HCT116 (cell line): ENCODE measurements around the gene SLC44A1. TPM values are rescaled to one million over a fixed set of nuclear protein-coding genes. Genes with fewer than 3 reads are reported as not detected.

Experiments
- ATAC-seq: fragments of 200-7000 bp; cut with Tn5 transposase; 2 replicates; pipeline ENCODE4 v1.9.1; 2020; ENCODE audit warnings: mild to moderate bottlenecking, moderate library complexity
- BruUV-seq: library from RNA; stranded (reverse); fragments of 400-500 nt; replicated peaks from 2 replicates; lab custom pipeline; 2021; lab: Mats Ljungman, UMichigan
- CTCF ChIA-PET: fragments of 300-600 bp; sonication (Branson Sonifier 250); formaldehyde crosslinking; loops from one replicate; lab custom pipeline; 2021; ENCODE audit warnings: antibody characterized with exemption; lab: Charles Lee
- POLR2A ChIA-PET: fragments of 300-600, 350-600 bp; sonication (Branson Sonifier 250); formaldehyde crosslinking; loops from one replicate; lab custom pipeline; 2021; ENCODE audit warnings: antibody characterized with exemption; lab: Charles Lee
- RAD21 ChIA-PET, 2 experiments: fragments of 300-600 bp; sonication (Branson Sonifier 250); formaldehyde crosslinking; loops; one replicate each; lab custom pipeline; 2023; ENCODE audit warnings: low total read pairs in 2 of 2; ENCODE audit not compliant: uncharacterized antibody in 2 of 2, unreplicated experiment in 2 of 2, low non-redundant PET in 1 of 2; lab: Charles Lee
- DNase-seq: peaks from one replicate; pipeline ENCODE4 v3.0.0-alpha.2; 2010; ENCODE audit warnings: low read depth, low spot score
- H2AFZ ChIP-seq: fragments of 200-600 bp; shearing (Covaris generic), sonication (generic); 2 replicates; pipeline ENCODE4 v1.6.1; 2017; ENCODE audit warnings: low read depth, mixed run types, mixed read lengths, antibody characterized with exemption, low read length; ENCODE audit not compliant: poor library complexity, severe bottlenecking
- H3K27ac ChIP-seq: 2 replicates; pipeline ENCODE4 v1.5.1; 2012; ENCODE audit warnings: low read depth, low read length
- H3K27me3 ChIP-seq: fragments of 200-600 bp; sonication (generic); 2 replicates; pipeline ENCODE4 v1.6.1; 2016; ENCODE audit warnings: mixed run types, low read length, mixed read lengths; ENCODE audit not compliant: insufficient read depth
- H3K36me3 ChIP-seq, 2 experiments: fragments of 200-500 bp in 1 of 2; fragments of 200-600 bp in 1 of 2; sonication (Bioruptor generic) in 1 of 2; sonication (generic) in 1 of 2; 2 replicates each; pipeline versions ENCODE4 v1.5.1 to v1.6.1; 2014 to 2016; ENCODE audit warnings: low read length in 2 of 2, inconsistent platforms in 1 of 2, mixed read lengths in 1 of 2, mixed run types in 1 of 2; ENCODE audit not compliant: insufficient read depth in 2 of 2, control insufficient read depth in 1 of 2
- H3K4me1 ChIP-seq, 2 experiments: fragments of 200-600 bp in 1 of 2; sonication (generic) in 1 of 2; 2 replicates each; pipeline versions ENCODE4 v1.5.1 to v1.6.1; 2012 to 2017; ENCODE audit warnings: low read length in 2 of 2, inconsistent platforms in 1 of 2, mild to moderate bottlenecking in 1 of 2, mixed read lengths in 1 of 2, mixed run types in 1 of 2, moderate library complexity in 1 of 2; ENCODE audit not compliant: insufficient read depth in 2 of 2, control insufficient read depth in 1 of 2
- H3K4me2 ChIP-seq: fragments of 200-600 bp; sonication (generic); 2 replicates; pipeline ENCODE4 v1.6.1; 2017; ENCODE audit warnings: mixed run types, low read length, mixed read lengths
- H3K4me3 ChIP-seq, 2 experiments: fragments of 200-600 bp in 1 of 2; sonication (generic) in 1 of 2; replicated peaks in 1 of 2; 2 replicates each; pipeline ENCODE4 v1.5.1; 2011 to 2016; ENCODE audit warnings: low read length in 2 of 2, control low read depth in 1 of 2, low read depth in 1 of 2, mild to moderate bottlenecking in 1 of 2, mixed read lengths in 1 of 2, mixed run types in 1 of 2
- H3K79me2 ChIP-seq: fragments of 200-600 bp; sonication (generic); 2 replicates; pipeline ENCODE4 v1.6.1; 2017; ENCODE audit warnings: mild to moderate bottlenecking, mixed run types, low read length, moderate library complexity, mixed read lengths; ENCODE audit not compliant: insufficient read depth
- H3K9ac ChIP-seq: fragments of 200-600 bp; sonication (generic); 2 replicates; pipeline ENCODE4 v1.6.1; 2016; ENCODE audit warnings: low read length, mixed read lengths
- H3K9me2 ChIP-seq: fragments of 200-600 bp; sonication (generic), shearing (Covaris generic); 2 replicates; pipeline ENCODE4 v1.6.1; 2017; ENCODE audit warnings: mixed run types, mild to moderate bottlenecking, moderate library complexity; ENCODE audit not compliant: insufficient read depth
- H3K9me3 ChIP-seq, 2 experiments: fragments of 200-500 bp in 1 of 2; fragments of 200-600 bp in 1 of 2; sonication (Bioruptor generic) in 1 of 2; sonication (generic) in 1 of 2; 2 replicates each; pipeline ENCODE4 v1.6.1; 2014 to 2017; ENCODE audit warnings: low read length in 2 of 2, mixed read lengths in 2 of 2, inconsistent platforms in 1 of 2, low read depth in 1 of 2, mild to moderate bottlenecking in 1 of 2, mixed run types in 1 of 2, moderate library complexity in 1 of 2; ENCODE audit not compliant: control insufficient read depth in 1 of 2, insufficient read depth in 1 of 2
- H4K20me1 ChIP-seq: fragments of 200-600 bp; sonication (generic), shearing (Covaris generic); 2 replicates; pipeline ENCODE4 v1.6.1; 2017; ENCODE audit warnings: mixed run types, mild to moderate bottlenecking, moderate library complexity; ENCODE audit not compliant: insufficient read depth
- CBX3 ChIP-seq: IDR thresholded peaks from 2 replicates; pipeline ENCODE4 v1.6.1; 2012; ENCODE audit warnings: low read depth
- ELF1 ChIP-seq: IDR thresholded peaks from 2 replicates; pipeline ENCODE4 v1.6.1; 2012; ENCODE audit warnings: low read depth, borderline replicate concordance
- FOSL1 ChIP-seq: IDR thresholded peaks from 2 replicates; pipeline ENCODE4 v1.6.1; 2012; ENCODE audit warnings: low read depth
- JUND ChIP-seq: IDR thresholded peaks from 2 replicates; pipeline ENCODE4 v1.6.1; 2012
- POLR2A ChIP-seq: IDR thresholded peaks from 2 replicates; pipeline ENCODE4 v1.7.0; 2011; ENCODE audit warnings: borderline replicate concordance; ENCODE audit not compliant: insufficient read depth, insufficient read length; ENCODE audit errors: extremely low read depth
- POLR2AphosphoS5 ChIP-seq: IDR thresholded peaks from 2 replicates; pipeline ENCODE4 v1.6.1; 2011; ENCODE audit warnings: mild to moderate bottlenecking, low read depth, low read length, moderate library complexity
- SIN3A ChIP-seq: IDR thresholded peaks from 2 replicates; pipeline ENCODE4 v1.6.1; 2012; ENCODE audit warnings: low read depth
- SP1 ChIP-seq: IDR thresholded peaks from 2 replicates; pipeline ENCODE4 v1.6.1; 2012; ENCODE audit warnings: low read depth
- SRF ChIP-seq: IDR thresholded peaks from 2 replicates; pipeline ENCODE4 v1.6.1; 2012; ENCODE audit warnings: low read depth
- TCF7L2 ChIP-seq: IDR thresholded peaks from 2 replicates; pipeline ENCODE4 v1.7.0; 2011; ENCODE audit warnings: borderline replicate concordance, inconsistent platforms; ENCODE audit not compliant: insufficient read depth, insufficient read length; ENCODE audit errors: extremely low read depth
- YY1 ChIP-seq: IDR thresholded peaks from 2 replicates; pipeline ENCODE4 v1.6.1; 2011; ENCODE audit warnings: low read length, low read depth, moderate library complexity, mild to moderate bottlenecking; ENCODE audit not compliant: insufficient replicate concordance; ENCODE audit errors: extremely low read depth
- ZNF274 ChIP-seq: fragments of 200-500 bp; sonication (Bioruptor generic); IDR thresholded peaks from 2 replicates; pipeline ENCODE4 v1.6.1; 2014; ENCODE audit warnings: mild to moderate bottlenecking, low read depth, low read length, inconsistent platforms
- intact Hi-C: fragments of 100-400 bp; cut with micrococcal nuclease; formaldehyde crosslinking; loops from 2 replicates; pipeline ENCODE4 v1.10.0; 2022
- total RNA-seq: library from RNA; stranded (reverse); gene quantifications from one replicate; pipeline ENCODE4 v1.2.1, GENCODE V29; 2021; ENCODE audit not compliant: unreplicated experiment
- TF ChIP-seq, protein P1 (sequence below): IDR thresholded peaks from 2 replicates; pipeline ENCODE4 v1.6.1; 2012
- TF ChIP-seq, protein P2 (sequence below): IDR thresholded peaks from 2 replicates; pipeline ENCODE4 v1.6.1; 2011; ENCODE audit warnings: mild to moderate bottlenecking, low read length, moderate library complexity; ENCODE audit not compliant: insufficient replicate concordance; ENCODE audit errors: extremely low read depth
- TF ChIP-seq, protein P3 (sequence below): IDR thresholded peaks from 2 replicates; pipeline ENCODE4 v1.6.1; 2012

The SLC44A1 gene
- total RNA-seq, 1 experiment from 2014 or later = 44.1 TPM

DNA sequence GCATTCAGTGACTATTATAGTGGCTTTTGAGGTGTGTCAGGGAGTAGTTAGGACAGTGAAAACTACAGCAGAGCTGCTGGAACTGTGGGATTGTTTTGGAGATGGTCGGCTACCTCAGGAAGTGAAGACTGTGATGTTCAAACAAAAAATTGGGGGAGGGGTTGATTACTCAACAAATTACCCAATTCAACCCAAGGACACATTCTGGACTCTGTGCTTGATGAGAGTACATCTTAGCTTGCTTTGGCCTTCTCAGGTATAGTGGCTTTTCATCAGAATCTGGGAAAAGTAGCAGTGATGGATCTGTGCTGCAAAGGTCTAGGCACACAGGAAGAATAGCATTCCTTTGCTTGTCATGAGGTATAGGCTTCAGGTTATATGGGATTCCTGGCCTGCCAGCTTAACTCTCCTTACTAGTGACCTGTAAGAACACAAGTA, 47.0 kb downstream of the SLC44A1 start:
- BruUV-seq = no TSS peak
- CTCF ChIA-PET = no interaction called here
- no peak for DNase-seq

DNA sequence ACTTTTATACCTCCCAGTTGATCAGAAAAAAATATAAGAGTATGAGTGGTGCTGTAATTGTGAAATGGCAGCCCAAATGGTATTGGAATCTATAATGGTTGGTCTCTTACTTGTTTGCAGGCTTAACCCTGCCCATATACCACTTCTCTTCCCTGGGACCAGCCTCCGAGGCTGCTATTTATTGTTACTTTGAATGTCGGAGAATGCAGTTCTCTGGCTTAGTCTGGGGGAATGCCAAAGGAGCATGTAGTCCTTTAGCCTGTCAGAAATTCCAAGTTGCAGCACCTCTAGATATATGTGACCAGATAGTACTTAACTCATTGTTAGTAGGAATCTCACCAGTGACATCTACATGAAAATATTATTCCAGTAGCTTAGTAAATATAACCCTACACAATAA, 47.5 kb downstream of the SLC44A1 start:
- ATAC-seq = no peak
- Histone ChIP-seq H3K79me2 (no peaks in the 10 kb centered on the region; the same call in 1 of the 2 replicates), H3K9ac (no peak overlapping the region), H3K4me2 (no peak overlapping the region), H3K36me3 (no peaks in the 10 kb centered on the region), H3K9me3 (no peaks in the 10 kb centered on the region), H4K20me1 (no peaks in the 10 kb centered on the region), H3K4me3 (no peak overlapping the region), H3K9me2 (no peaks in the 10 kb centered on the region), H2AFZ (no peak overlapping the region), H3K27ac (no peak overlapping the region), H3K27me3 (no peaks in the 10 kb centered on the region), H3K4me1 (peaks cover 0 to 7% of the 10 kb centered on the region in 2 experiments; a peak in 2 of 4 replicates)
- DNase-seq = no peak
- CTCF ChIA-PET = no interaction called here
- RAD21 ChIA-PET = no interaction called here
- POLR2A ChIA-PET = no interaction called here
- intact Hi-C loops = no loop called here
- no TSS peak for BruUV-seq
- TF ChIP-seq ELF1 (no peak), FOSL1 (no peak), POLR2AphosphoS5 (no peak), YY1 (no peak), SIN3A (no peak), POLR2A (no peak), JUND (no peak), ZNF274 (no peak), TCF7L2 (no peak), SP1 (no peak)
- TF ChIP-seq, protein P1, sequence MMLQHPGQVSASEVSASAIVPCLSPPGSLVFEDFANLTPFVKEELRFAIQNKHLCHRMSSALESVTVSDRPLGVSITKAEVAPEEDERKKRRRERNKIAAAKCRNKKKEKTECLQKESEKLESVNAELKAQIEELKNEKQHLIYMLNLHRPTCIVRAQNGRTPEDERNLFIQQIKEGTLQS = no peak

More for the DNA sequence above, 47.0 kb downstream of the SLC44A1 start:
- H3K27ac ChIP-seq = no peak overlapping the region
- H3K4me3 ChIP-seq = no peak overlapping the region
- ATAC-seq = no peak
- no peaks in the 10 kb centered on the region; the same call in 1 of the 2 replicates for H3K79me2 ChIP-seq
- peaks cover 0 to 2% of the 10 kb centered on the region in 2 experiments; a peak in 2 of 4 replicates for H3K4me1 ChIP-seq
- TF ChIP-seq SP1 (no peak), SRF (no peak), CBX3 (no peak), ZNF274 (no peak), SIN3A (no peak)
- TF ChIP-seq, protein P2, sequence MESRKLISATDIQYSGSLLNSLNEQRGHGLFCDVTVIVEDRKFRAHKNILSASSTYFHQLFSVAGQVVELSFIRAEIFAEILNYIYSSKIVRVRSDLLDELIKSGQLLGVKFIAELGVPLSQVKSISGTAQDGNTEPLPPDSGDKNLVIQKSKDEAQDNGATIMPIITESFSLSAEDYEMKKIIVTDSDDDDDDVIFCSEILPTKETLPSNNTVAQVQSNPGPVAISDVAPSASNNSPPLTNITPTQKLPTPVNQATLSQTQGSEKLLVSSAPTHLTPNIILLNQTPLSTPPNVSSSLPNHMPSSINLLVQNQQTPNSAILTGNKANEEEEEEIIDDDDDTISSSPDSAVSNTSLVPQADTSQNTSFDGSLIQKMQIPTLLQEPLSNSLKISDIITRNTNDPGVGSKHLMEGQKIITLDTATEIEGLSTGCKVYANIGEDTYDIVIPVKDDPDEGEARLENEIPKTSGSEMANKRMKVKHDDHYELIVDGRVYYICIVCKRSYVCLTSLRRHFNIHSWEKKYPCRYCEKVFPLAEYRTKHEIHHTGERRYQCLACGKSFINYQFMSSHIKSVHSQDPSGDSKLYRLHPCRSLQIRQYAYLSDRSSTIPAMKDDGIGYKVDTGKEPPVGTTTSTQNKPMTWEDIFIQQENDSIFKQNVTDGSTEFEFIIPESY = no peak
- TF ChIP-seq, protein P3, sequence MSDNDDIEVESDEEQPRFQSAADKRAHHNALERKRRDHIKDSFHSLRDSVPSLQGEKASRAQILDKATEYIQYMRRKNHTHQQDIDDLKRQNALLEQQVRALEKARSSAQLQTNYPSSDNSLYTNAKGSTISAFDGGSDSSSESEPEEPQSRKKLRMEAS = no peak
- H3K4me2 ChIP-seq = no peak overlapping the region
- H3K9ac ChIP-seq = no peak overlapping the region
- H3K27me3 ChIP-seq = no peaks in the 10 kb centered on the region
- RAD21 ChIA-PET = no interaction called here
- H3K9me3 ChIP-seq = no peaks in the 10 kb centered on the region
- H4K20me1 ChIP-seq = no peaks in the 10 kb centered on the region
- intact Hi-C loops = no loop called here
- POLR2A ChIA-PET = no interaction called here
- H3K9me2 ChIP-seq = no peaks in the 10 kb centered on the region
- no peak overlapping the region for H2AFZ ChIP-seq
- no peaks in the 10 kb centered on the region for H3K36me3 ChIP-seq
